ENCODE data around the gene PNPLA7.

PNPLA7 gene

GRCh38 chr9:137554349-137554748 lies 4.1 kb upstream of the PNPLA7 start:
- TF ChIP-seq CTCF (IDR thresholded peaks at IDR 0.05) = no peak

- TF ChIP-seq CTCF (IDR thresholded peaks at IDR 0.05) = no peak
Measured at GRCh38 chr9:137552022-137552768, 2.0 kb upstream of the PNPLA7 start.

GRCh38 chr9:137551264-137552021 lies 1.2 kb upstream of the PNPLA7 start, which contains the start of gene MRPL41:
TSS of gene MRPL41 (plus strand) at chr9:137551879. CDS start at chr9:137552082, 203 bp downstream.
- TF ChIP-seq CTCF (IDR thresholded peaks at IDR 0.05) = peak; percentile 29

- TF ChIP-seq CTCF (IDR thresholded peaks at IDR 0.05) = no peak
Measured at GRCh38 chr9:137547687-137548543, 2.3 kb downstream of the PNPLA7 start.

- TF ChIP-seq CTCF (IDR thresholded peaks at IDR 0.05) = no peak
Measured at GRCh38 chr9:137545123-137545522, 5.1 kb downstream of the PNPLA7 start.

GRCh38 chr9:137544176-137544760 lies 5.9 kb downstream of the PNPLA7 start:
- no peak for TF ChIP-seq CTCF (IDR thresholded peaks at IDR 0.05)
